Colonic mucosa (tissue), 4 donors: Measurements from ENCODE around the gene RFFL. TPM values are rescaled to one million over a fixed set of nuclear protein-coding genes. Genes with fewer than 3 reads are reported as not detected.

ENCODE experiments used
- DNase-seq: peaks from one replicate; pipeline ENCODE4 v3.0.0-alpha.2; 2020
- H3K27ac ChIP-seq: fragments of 200-600 bp; one replicate; pipeline ENCODE4 v1.8.0; 2021
- H3K27me3 ChIP-seq: fragments of 200-600 bp; one replicate; pipeline ENCODE4 v1.8.0; 2021
- H3K36me3 ChIP-seq: fragments of 200-600 bp; one replicate; pipeline ENCODE4 v1.8.0; 2021
- H3K4me1 ChIP-seq: fragments of 200-600 bp; one replicate; pipeline ENCODE4 v1.8.0; 2021; ENCODE audit warnings: mild to moderate bottlenecking
- H3K4me3 ChIP-seq: fragments of 200-600 bp; one replicate; pipeline ENCODE4 v1.8.0; 2021
- H3K9ac ChIP-seq, 2 donors: one replicate each; pipeline ENCODE4 v1.7.0; 2013; ENCODE audit warnings: control low read depth in 2 of 2, low read depth in 2 of 2, low read length in 2 of 2
- H3K9me3 ChIP-seq: fragments of 200-600 bp; one replicate; pipeline ENCODE4 v1.8.0; 2021
- CTCF ChIP-seq: fragments of 200-600 bp; IDR thresholded peaks from one replicate; pipeline ENCODE4 v1.8.0; 2022; ENCODE audit warnings: antibody characterized with exemption, mild to moderate bottlenecking
- intact Hi-C: fragments of 100-400 bp; cut with DNase I; formaldehyde crosslinking; loops from one replicate; pipeline ENCODE4 v1.14.1; 2022
- total RNA-seq, 2 donors: library from RNA; stranded (reverse); fragmentation: NEBNext Ultra II Directional in 1 of 2; extraction: Animal tissue kit (Norgen Biotek cat#: 25700) in 1 of 2; gene quantifications; one replicate each; pipeline ENCODE4 v1.2.1, GENCODE V29; 2021
- donor health status: healthy.
- donor health status: DM: no; HTN: no; CAD: no.
- donor health status: DM: no; HTN: no; CAD: no.

The RFFL gene
- total RNA-seq, 2 donors from 2014 or later = 48.4 to 82.5 TPM

GRCh38 chr17:35084987-35085386, 21.5 kb upstream of the RFFL start:
- peaks cover 18% of the 10 kb centered on the region for H3K4me1 ChIP-seq

GRCh38 chr17:35083071-35083470, 19.6 kb upstream of the RFFL start:
- Histone ChIP-seq H3K9ac (no peak overlapping the region), H3K4me1 (peaks cover 13% of the 10 kb centered on the region)
- DNase-seq = no peak

More at GRCh38 chr17:35084987-35085386, 21.5 kb upstream of the RFFL start:
- Histone ChIP-seq H3K9me3 (no peaks in the 10 kb centered on the region), H3K27ac (peak overlapping the region; percentile 18), H3K36me3 (no peaks in the 10 kb centered on the region), H3K9ac (no peak overlapping the region), H3K4me3 (no peak overlapping the region), H3K27me3 (no peaks in the 10 kb centered on the region)
- TF ChIP-seq CTCF = no peak
- intact Hi-C loops = no loop called here
- DNase-seq = no peak

GRCh38 chr17:35082073-35082657, 18.7 kb upstream of the RFFL start:
- H3K27me3 ChIP-seq = no peaks in the 10 kb centered on the region
- H3K9me3 ChIP-seq = no peaks in the 10 kb centered on the region
- H3K4me3 ChIP-seq = no peak overlapping the region
- DNase-seq = no peak
- peaks cover 13% of the 10 kb centered on the region for H3K4me1 ChIP-seq
- no peaks in the 10 kb centered on the region for H3K36me3 ChIP-seq
- no peak overlapping the region for H3K9ac ChIP-seq
- TF ChIP-seq CTCF = no peak
- peak overlapping the region; percentile 13 for H3K27ac ChIP-seq
- intact Hi-C loops = no loop called here

More at GRCh38 chr17:35083071-35083470, 19.6 kb upstream of the RFFL start:
- no peaks in the 10 kb centered on the region for H3K36me3 ChIP-seq
- no peaks in the 10 kb centered on the region for H3K9me3 ChIP-seq
- no peak overlapping the region for H3K4me3 ChIP-seq
- no peak overlapping the region for H3K27ac ChIP-seq
- H3K27me3 ChIP-seq = no peaks in the 10 kb centered on the region
- no peak for TF ChIP-seq CTCF
- intact Hi-C loops = no loop called here

GRCh38 chr17:35081638-35082037, 18.1 kb upstream of the RFFL start:
- Histone ChIP-seq H3K9me3 (no peaks in the 10 kb centered on the region), H3K4me3 (no peak overlapping the region), H3K9ac (no peak overlapping the region), H3K36me3 (no peaks in the 10 kb centered on the region), H3K4me1 (peaks cover 9% of the 10 kb centered on the region), H3K27me3 (no peaks in the 10 kb centered on the region), H3K27ac (no peak overlapping the region)
- DNase-seq = no peak
- intact Hi-C loops = no loop called here
- no peak for TF ChIP-seq CTCF

- Histone ChIP-seq H3K9me3 (no peaks in the 10 kb centered on the region), H3K4me3 (no peak overlapping the region), H3K9ac (no peak overlapping the region), H3K4me1 (peaks cover 9% of the 10 kb centered on the region), H3K36me3 (no peaks in the 10 kb centered on the region), H3K27ac (peak overlapping the region; percentile 3), H3K27me3 (no peaks in the 10 kb centered on the region)
- intact Hi-C loops = no loop called here
- TF ChIP-seq CTCF = no peak
- no peak for DNase-seq
Observed at GRCh38 chr17:35080536-35080935, 17.0 kb upstream of the RFFL start.
